ENCODE results near the gene C1orf232.

C1orf232 gene

DNA sequence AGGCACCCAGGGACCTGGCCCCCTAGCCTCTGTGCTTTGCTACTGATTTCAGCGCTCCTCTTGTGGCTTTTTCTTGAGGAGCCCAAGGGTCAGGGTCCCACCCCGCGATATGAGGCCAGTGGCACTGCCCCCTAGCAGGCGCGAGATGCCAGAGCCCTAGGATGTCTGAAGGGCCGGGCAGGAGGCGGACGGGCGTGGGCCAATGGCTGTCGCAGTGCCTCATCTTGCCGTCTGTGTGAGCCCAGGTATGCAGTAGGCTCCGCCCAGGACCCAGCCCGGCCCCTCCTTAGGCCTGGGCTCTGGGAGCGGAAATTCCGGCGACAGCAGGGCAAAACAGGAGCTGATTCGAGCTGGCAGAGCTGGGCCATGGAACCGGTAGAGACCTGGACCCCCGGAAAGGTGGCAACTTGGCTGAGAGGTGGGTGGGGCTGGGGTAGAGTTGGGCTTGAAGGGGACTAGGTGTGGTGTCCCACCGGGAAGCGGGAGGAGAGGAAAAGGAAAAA is 8.5 kb upstream of the C1orf232 start, which contains the start of gene CNKSR1:
Gene CNKSR1, plus strand, starts transcription at position 310 of the 503 bp plus-strand sequence. Its CDS starts 57 bp downstream, at position 367.
- FAIRE-seq = no peak

DNA sequence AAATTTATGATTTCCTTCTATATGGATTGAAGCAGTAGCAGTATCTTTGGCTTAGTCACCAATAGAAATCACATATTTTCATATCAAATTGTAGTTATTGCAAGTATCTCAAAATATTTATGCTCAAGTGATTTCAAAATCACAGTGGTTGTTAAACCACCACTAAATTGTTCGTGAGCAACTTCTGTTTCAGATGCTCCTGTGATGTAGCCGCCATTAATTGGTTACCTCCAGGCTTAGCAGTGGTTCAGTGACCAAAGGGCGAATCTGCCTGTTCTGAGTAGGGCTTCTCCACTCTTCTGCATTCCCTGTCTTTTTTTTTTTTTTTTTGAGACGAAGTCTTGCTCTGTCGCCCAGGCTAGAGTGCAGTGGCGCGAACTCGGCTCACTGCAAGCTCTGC is 6.6 kb upstream of the C1orf232 start:
- no peak for FAIRE-seq

DNA sequence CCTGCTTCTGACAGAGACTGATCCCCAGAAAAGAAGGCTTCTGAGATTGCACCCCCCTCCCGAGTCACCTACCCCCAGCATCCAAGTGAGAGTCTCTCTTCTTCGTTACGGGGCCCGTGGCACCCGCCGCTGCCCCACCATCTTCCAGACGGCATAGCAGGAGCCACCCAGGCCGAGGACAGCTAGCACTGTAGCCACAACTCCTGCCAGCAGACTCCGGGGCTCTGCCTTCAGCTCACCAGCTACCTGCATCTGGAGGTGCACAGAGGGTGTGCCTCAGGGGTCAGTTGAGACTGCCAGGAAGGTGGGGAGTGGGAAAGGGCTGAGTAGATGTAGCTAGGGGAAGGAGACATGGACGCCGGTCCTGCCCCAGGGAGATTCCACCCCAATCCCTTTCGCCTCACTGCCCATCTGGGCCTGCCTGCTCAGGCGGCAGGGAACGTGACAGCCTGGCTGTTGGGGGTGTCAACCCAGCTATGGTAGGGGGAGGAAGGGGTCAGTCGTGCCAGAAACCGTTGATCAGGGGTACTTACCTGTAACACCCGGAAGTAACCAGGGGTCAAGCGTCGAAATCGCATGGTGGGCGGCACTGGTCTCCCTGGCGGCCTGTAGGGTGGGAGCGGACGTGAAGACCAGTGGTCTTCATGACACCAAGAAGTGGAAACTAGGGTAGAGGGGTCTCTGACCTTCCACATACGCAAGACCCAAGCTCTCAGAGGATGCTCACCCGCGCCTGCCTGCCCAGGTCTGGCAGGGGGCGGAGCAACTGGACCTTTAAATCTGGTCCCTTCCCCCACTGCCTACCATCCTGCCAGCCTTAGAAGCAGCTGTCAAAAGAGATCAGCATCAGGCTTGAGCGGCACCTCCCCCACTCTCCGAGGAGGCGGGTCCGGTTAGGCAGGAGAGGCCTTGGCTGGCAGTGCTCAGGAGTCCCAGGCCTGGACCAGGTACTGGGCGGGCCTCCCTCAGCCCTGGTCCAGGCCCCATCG is 2.6 kb upstream of the C1orf232 start, which contains the start of gene ZNF593OS:
Gene ZNF593OS, minus strand, starts transcription at position 749 of the 989 bp plus-strand sequence. Its CDS starts 171 bp downstream, at position 578.
- FAIRE-seq = no peak

DNA sequence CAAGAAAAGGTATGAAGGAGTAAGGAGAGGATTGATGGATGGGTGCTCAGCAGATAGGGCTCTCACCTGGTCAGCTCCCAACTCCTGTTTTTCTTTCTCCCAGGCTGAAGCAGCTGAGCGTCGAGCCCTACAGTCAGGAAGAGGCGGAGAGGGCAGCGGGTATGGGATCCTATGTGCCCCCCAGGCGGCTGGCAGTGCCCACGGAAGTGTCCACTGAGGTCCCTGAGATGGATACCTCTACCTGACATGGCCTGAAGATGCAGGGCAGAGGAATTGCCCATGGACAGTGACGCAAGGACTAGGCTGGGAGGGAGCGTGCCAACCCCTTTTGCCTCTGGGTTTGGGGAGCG is 1.7 kb upstream of the C1orf232 start:
- FAIRE-seq = no peak

DNA sequence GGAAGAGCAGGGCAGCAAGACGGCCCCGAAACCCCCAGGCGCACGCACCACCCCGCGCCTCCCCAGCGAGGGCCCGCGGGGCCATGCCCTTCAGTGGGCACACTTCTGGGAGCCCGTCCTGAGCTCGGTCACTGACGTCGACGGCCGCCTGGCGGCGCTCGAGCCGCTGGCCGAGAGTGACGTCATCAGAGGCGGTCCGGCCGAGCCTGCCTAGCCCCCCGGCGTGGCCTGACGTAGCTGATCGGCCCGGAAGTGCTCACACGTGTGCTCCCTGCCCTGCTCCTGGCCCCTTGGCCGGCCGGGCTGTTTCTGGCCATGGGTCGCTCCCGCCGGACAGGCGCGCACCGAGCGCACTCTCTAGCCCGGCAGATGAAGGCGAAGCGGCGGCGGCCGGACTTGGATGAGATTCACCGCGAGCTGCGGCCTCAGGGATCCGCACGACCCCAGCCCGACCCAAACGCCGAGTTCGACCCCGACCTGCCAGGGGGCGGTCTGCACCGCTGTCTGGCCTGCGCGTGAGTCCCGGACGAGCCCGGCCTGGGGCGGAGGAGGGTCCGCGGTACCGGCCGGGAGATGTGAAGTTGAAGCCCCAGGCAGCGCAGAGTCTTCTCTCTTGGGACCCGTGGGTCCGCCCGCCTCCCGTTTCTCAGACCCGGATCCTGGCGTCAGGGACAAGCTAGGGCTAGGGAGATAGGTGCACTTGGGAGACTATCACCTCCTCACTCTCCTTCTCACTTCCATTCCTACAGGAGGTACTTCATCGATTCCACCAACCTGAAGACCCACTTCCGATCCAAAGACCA is 1.1 kb upstream of the C1orf232 start, which contains the start of gene ZNF593:
Gene ZNF593, plus strand, starts transcription at position 240 of the 803 bp plus-strand sequence. Its CDS starts 76 bp downstream, at position 316.
- peak; percentile 21 for FAIRE-seq

DNA sequence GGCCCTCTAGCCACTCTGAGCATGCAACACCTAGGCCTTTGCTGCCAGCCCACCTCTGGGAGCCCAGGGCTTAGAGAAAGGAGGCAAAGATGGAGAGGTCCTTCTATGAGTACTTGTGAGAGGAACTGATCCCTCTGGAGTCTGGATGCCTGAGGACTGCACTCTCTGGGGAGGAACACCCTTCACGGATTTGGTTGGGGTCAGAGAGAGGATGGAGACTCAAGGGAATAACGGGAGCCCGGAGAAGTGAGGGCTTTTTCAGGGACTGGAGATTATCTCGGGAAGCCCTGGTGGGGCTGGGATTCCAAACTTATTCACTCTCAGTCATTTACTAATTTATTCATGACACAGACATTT is 413 bp upstream of the C1orf232 start:
- FAIRE-seq = no peak

DNA sequence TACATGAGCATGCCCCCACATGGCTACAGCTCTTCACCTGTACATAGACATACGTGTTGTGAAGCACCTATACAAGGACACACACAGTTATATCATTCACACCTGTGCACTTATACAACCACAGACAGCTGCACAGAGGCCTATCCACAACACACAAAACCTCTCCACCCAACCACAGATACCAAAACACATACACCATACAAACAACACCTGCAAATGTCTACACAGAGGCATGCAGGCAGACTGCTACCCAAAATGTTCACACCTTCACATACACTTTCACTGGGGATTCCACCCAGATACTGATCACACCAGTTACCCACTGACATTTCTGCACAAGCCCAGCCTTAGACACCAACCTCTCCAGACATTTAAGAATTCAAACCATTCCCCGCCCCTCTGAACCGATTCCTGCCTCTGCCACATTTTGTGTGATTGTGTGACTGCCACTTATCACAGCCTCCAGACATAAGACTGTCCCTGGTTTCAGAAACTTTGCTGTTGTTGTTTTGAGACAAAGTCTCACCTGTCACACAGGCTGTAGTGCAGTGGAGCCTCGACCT is 2.0 kb downstream of the C1orf232 start:
- no peak for FAIRE-seq

DNA sequence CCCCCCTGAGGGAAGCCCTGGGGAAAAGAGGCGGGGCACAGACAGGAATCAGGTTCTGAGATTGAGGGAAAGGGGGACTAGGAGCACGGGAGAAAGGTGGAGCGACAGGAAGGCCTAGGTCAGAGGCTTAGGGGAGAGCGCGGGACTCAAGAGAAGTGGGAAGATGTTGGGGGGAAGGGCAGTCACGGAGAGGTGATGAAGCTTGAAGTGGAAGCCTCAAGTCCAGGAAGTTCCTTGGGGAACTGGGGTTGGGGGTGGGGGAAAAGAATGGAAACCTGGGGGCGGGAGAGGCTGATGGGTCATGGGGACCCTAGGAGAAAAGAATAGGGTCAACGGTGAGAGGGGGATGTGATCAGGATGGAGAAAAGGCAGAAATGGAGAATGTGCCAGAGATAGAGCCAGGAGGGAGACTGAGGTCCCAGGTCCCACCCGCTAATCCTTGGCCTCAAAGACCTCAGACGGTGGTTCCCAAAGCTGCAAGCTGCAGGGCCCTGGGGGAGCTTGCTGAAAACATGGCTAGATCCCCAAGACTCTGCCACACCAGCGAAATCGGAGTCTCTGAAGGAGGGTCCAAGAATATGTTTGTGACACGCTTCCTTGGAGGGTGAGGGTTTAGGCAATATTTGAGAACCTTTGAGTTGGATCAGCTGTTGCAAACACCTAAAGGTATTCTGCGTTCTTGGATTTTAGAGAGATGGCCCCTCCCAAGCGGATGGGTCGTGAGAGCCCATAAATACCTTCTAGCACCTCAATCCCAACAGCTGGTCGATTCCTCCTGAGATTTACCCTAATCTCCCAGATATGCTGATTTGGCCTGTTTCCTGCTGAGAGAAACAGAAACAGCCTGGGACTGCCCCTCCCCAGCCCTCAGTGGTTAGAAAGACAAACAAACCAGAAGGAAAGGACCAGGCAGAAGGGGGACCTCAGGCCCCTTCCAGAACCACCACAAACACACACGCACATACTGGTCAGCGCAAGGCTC is 3.6 kb downstream of the C1orf232 start:
- no peak for FAIRE-seq

DNA sequence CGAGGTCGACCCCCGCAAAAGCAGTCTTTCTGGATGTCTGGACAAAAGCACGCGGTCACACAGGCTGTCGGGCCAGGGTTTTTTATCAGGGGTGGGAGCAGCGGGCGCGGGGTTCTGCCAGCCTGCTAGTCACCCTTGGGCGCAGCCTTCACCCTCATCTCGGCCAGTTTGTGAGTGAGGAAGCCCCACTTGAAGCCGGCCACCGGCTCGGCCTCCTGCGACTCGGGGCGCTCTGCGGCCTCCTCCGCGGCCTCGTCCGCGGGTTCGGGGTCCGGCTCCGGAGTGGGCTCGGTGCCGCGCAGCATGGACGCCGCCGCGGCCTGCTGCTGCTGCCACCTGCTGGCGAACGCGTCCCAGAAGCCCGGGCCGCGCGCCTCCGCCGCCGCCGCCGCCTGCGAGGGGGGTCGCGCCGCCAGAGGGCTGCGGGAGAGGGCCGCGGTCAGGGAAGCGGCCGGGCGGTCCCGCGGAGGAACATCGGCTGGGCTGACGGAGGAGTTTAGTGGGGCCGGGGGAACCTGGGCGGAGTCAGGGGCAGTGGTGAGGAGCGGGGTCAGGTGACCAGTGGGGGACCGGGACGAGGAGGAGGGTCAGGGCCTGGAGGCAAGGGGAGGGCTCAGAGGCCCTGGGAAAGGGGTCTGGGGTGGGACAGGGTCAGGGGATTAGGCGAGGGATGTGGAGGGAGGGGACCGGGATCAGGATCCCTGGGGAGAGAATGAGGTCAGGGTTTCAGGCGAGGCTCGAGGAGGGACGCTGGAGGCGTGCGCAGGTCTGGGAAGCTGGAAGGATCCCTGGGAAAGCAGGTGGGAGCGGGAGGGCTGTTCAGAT is 4.5 kb downstream of the C1orf232 start:
- no peak for FAIRE-seq

DNA sequence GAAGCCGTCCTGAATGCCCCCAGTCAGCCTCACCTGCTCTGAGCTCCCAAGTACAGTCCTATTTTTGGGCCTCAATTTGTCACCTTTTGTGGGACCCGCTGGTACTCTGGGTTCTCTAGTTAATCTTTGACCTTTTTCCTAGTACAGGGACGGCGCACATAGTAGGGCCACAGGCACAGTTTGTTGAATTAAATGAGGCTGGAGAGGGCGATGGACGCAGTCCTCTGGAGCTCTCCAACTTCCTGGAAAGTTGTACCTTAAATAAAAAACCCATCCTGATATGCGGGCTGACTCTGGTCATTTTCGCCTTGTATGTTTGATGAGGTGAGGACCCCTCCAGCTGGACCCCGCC is 5.1 kb downstream of the C1orf232 start:
- no peak for FAIRE-seq

DNA sequence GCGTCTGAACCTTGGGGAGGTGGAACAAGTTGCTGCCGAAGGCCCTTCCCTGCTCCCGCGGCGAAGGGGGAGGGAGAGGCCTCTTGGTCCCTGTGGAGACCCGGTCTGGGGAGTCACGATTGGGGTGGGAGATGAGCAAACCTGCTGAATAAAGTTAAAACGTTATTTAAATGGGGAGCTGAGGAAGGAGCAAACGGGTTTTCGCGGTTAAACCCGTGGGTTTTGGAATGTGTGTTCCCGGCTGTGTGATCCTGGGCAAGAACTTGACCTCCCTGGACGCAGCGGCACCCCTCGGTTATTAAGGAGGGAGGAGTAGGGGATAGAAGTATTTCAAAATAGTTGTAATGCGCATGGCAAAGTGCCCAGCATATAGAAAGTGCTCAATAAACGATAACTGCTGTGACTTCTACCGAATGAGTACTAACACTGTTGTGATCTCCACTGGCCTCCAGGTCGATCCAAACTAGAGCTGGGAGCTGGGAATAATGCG is 6.5 kb downstream of the C1orf232 start:
- FAIRE-seq = no peak

DNA sequence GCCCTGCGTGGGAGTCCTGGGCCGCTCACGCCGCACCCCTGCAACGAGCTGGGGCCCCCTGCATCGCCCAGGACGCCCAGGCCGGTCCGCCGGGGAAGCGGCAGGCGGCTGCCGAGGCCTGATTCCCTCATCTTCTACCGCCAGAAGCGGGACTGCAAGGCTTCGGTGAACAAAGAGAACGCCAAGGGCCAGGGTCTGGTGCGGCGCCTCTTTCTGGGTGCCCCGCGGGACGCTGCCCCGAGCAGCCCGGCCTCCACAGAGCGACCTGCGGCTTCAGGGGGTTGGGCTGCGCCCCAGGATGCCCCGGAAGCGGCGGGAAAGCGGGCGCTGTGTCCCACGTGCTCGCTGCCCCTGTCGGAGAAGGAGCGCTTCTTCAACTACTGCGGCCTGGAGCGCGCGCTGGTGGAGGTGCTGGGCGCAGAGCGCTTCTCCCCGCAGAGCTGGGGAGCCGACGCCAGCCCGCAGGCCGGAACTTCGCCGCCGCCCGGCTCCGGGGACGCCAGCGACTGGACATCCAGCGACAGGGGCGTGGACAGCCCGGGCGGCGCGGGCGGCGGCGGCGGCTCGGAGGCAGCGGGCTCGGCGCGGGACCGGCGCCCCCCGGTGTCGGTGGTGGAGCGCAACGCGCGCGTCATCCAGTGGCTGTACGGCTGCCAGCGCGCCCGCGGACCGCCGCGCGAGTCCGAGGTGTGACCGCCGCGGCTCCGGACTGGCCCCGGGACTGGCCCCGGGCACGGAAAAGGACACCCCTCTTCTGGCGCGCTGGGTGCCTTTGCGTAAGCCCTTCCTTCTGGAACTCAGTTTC is 7.1 kb downstream of the C1orf232 start:
- FAIRE-seq = no peak

DNA sequence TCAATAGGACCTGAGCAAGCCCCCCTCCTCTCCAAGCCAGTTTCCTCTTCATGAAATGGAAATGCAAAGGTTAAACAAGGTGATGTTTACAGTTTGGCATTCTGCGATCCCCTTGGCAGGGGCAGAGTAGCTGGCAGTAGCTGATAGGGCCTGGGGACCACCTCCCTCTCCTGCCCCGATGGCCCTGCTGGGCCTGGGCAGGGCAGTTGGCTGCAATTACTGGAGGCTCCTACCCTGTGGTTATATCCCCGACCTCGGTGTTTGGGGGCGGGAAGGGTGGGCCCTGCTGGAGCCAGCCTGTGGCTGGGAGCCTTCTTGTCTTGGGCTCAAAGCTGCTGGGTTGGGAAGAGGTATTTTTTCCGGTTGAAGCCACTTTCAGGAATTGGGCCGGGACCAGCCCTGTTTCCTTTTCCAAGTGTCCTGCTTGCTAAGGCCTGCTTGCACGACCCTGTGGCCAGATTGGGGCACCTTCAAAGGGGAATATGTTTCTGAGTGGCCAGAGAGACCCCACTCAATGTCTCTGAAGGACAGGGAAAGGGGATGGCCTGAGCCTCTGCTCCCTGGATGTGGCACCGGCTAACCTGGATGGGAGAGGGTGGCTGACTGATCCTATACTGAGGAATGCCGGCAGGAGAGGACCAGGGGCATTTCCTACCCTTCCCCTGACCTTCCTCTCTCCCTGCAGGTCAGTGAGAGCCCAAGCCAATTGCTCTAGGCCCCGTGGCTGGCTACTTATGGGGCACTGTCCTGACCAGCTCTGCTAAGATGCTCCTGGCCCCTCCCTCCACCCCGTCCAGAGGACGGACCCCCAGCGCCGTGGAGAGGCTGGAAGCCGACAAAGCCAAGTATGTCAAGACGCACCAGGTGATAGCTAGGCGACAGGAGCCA is 8.0 kb downstream of the C1orf232 start:
- no peak for FAIRE-seq

DNA sequence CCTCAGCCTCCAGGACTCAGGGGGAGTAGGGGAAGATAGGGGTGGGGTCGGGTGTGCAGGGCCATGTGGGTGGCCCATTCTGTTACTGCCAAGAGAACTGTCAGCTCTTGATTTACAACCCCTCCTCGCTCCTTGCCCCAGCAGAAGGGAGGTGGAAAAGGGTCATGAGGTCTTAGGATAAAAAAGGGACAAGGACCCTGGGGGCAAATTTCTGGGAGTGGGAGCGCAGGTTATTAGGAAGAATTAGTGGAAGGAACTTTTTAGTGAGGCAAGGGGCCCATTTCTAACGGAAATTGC is 9.1 kb downstream of the C1orf232 start:
- no peak for FAIRE-seq

DNA sequence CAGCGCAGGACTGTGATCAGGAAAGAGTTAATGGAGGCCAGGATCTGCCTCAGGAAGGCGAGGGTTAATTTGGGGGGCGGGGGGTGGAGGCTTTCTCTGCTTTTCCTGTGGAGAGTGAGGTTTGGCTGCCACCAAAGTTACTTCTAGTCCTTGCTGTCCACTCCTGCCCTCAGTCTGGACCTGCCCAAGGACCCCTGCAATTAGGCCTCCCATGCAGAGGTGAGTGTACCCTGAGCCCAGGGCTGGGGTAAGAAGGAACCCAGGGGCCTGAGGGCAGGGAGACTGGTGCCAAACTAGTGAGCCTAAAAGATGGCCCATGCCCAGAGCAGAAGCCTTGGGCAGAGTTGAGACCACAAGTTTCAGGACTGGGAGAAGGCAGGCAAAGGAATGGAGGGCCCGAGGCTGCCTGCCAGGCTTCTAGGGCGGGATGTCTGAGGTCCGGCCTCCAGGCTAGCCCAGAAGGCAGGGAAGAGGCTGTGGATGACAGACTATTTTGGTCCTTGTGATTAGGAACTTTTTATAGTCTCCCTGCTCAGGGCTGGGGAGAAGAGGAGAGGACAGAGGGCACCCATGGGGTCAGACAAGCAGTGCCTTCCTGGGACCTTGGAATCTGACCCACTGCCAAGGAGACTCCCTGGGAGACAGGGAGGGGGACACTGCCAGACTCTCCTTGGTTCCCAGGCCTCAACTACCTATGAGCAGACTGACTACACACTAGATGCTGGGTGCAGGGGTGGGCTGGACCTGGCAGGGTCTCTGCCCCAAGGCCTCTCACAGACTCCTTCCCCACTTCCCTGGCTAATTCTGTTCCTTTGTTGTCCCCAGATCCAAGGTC is 9.6 kb downstream of the C1orf232 start, which contains the start of gene FAM110D:
Gene FAM110D, plus strand, starts transcription at position 172 of the 835 bp plus-strand sequence. CDS start 2,213 bp downstream, outside the sequence.
- FAIRE-seq = no peak

DNA sequence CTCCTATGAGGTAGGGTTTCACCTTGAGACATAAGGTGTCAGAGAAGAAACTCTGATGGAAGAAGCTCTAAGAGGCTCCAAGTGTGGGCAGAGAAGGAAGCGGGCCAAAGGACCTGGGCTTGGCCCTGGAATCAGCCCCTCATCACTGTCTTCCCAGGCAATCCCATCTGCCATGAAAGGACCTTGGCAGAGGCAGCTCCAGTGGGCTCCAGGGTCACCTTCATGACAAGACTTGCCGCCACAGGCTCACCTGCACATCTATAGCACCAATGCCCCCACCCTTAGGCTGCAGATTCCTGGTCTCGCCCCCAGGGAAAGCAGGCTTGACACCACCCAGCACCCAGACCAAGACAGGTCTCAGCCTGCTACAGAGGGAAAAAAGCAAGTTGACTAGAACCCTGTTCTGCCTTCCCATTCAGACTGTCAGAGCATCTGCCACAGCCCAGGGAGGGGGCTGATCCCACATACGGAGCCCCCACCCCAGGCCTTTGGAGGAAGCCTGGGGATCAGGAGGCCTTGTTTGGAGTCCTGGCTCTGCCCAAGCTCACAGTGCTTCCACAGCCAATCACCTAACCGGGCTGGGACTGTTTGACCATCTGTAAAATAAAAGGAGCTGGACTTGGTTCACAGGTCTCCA is 10.4 kb downstream of the C1orf232 start:
- FAIRE-seq = no peak
